Esophagus squamous epithelium (tissue), 4 donors: ENCODE measurements around the gene DICER1.

Experiments
- POLR2A ChIP-seq, 4 donors: fragments of 450-650 bp; IDR thresholded peaks; one replicate each; pipeline ENCODE4 v1.6.1; 2017; ENCODE audit warnings: antibody characterized with exemption in 4 of 4, mild to moderate bottlenecking in 4 of 4, moderate library complexity in 3 of 4
- TF ChIP-seq, protein P1 (sequence below), 6 experiments: fragments of 450-650 bp in 4 of 6; fragments of 200-600 bp in 2 of 6; sonication (generic) in 2 of 6; IDR thresholded peaks; one replicate each; pipeline ENCODE4 v1.5.1; 2016 to 2019; ENCODE audit warnings: antibody characterized with exemption in 6 of 6, mild to moderate bottlenecking in 4 of 6, moderate library complexity in 4 of 6

DNA sequence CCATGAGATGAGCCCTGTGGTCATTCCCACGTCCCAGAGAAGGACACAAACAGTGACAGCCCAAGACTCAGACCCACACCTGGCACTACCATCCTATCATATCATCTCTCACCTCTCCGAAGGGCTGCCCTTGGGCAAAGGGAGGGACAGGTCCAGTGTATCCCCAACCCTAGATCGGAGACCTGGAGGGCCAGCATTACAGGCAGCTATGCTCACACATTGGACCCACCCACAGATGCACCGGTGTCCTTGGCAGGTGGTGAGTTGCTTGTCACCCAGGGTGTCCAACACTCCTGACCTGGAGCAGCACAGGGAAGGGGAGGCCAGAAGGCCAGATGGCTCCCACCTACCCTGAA, 117.4 kb downstream of the DICER1 start:
- TF ChIP-seq, protein P1, sequence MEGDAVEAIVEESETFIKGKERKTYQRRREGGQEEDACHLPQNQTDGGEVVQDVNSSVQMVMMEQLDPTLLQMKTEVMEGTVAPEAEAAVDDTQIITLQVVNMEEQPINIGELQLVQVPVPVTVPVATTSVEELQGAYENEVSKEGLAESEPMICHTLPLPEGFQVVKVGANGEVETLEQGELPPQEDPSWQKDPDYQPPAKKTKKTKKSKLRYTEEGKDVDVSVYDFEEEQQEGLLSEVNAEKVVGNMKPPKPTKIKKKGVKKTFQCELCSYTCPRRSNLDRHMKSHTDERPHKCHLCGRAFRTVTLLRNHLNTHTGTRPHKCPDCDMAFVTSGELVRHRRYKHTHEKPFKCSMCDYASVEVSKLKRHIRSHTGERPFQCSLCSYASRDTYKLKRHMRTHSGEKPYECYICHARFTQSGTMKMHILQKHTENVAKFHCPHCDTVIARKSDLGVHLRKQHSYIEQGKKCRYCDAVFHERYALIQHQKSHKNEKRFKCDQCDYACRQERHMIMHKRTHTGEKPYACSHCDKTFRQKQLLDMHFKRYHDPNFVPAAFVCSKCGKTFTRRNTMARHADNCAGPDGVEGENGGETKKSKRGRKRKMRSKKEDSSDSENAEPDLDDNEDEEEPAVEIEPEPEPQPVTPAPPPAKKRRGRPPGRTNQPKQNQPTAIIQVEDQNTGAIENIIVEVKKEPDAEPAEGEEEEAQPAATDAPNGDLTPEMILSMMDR (IDR thresholded peaks at IDR 0.05): no peak
- no peak for TF ChIP-seq POLR2A (IDR thresholded peaks at IDR 0.05)
